A673 (cell line): ENCODE data around the gene APOA4. TPM values are rescaled to one million over a fixed set of nuclear protein-coding genes. Genes with fewer than 3 reads are reported as not detected.

Experiments used
- BruUV-seq: library from RNA; stranded (reverse); fragments of 400-500 nt; replicated peaks from 2 replicates; lab custom pipeline; 2021; lab: Mats Ljungman, UMichigan
- CTCF ChIA-PET: fragments of 300-600 bp; sonication (Branson Sonifier 250); formaldehyde crosslinking; loops from one replicate; lab custom pipeline; 2022; ENCODE audit warnings: antibody characterized with exemption; lab: Charles Lee
- POLR2A ChIA-PET: fragments of 300-600 bp; sonication (Branson Sonifier 250); formaldehyde crosslinking; loops from one replicate; lab custom pipeline; 2022; ENCODE audit warnings: antibody characterized with exemption; ENCODE audit not compliant: low non-redundant PET; lab: Charles Lee
- DNase-seq: peaks from one replicate; pipeline ENCODE4 v3.0.0-alpha.2; 2015; ENCODE audit warnings: low spot score
- H3K27ac ChIP-seq: fragments of 200-600 bp; sonication (generic); 2 replicates; pipeline ENCODE4 v1.5.1; 2016; ENCODE audit warnings: mixed run types, low read depth, mild to moderate bottlenecking, mixed read lengths, antibody characterized with exemption, low read length; ENCODE audit not compliant: poor library complexity, severe bottlenecking
- H3K27me3 ChIP-seq: fragments of 200-600 bp; sonication (generic); replicated peaks from 2 replicates; pipeline ENCODE4 v1.6.1; 2017; ENCODE audit warnings: mixed run types, low read depth, mild to moderate bottlenecking, mixed read lengths, antibody characterized with exemption, low read length; ENCODE audit not compliant: insufficient read depth, poor library complexity
- H3K36me3 ChIP-seq: fragments of 200-600 bp; sonication (generic); 2 replicates; pipeline ENCODE4 v1.6.1; 2016; ENCODE audit warnings: mixed run types, mild to moderate bottlenecking, mixed read lengths, antibody characterized with exemption, low read length; ENCODE audit not compliant: insufficient read depth, poor library complexity, severe bottlenecking
- H3K4me1 ChIP-seq: fragments of 200-600 bp; sonication (generic); 2 replicates; pipeline ENCODE4 v1.6.1; 2017; ENCODE audit warnings: mixed run types, mild to moderate bottlenecking, mixed read lengths, antibody characterized with exemption, low read length; ENCODE audit not compliant: insufficient read depth, poor library complexity, severe bottlenecking
- H3K4me3 ChIP-seq: fragments of 200-600 bp; sonication (generic); 2 replicates; pipeline ENCODE4 v1.5.1; 2016; ENCODE audit warnings: low read depth, mixed run types, mild to moderate bottlenecking, mixed read lengths, low read length; ENCODE audit not compliant: poor library complexity, severe bottlenecking
- H3K9me3 ChIP-seq: fragments of 200-600 bp; sonication (generic); 2 replicates; pipeline ENCODE4 v1.6.1; 2016; ENCODE audit warnings: mixed run types, low read depth, mild to moderate bottlenecking, mixed read lengths, antibody characterized with exemption, low read length; ENCODE audit not compliant: poor library complexity, severe bottlenecking
- EZH2 ChIP-seq: fragments of 200-600 bp; sonication (generic); IDR thresholded peaks from 2 replicates; pipeline ENCODE4 v1.6.1; 2017; ENCODE audit warnings: borderline replicate concordance, low read depth, mild to moderate bottlenecking, mixed read lengths, antibody characterized with exemption, low read length; ENCODE audit not compliant: poor library complexity, severe bottlenecking
- intact Hi-C: fragments of 100-400 bp; cut with micrococcal nuclease; formaldehyde crosslinking; loops from one replicate; pipeline ENCODE4 v1.10.0; 2022; ENCODE audit not compliant: unreplicated experiment
- total RNA-seq: library from RNA; stranded (reverse); gene quantifications from 2 replicates; pipeline ENCODE4 v1.2.3, GENCODE V29; 2021
- TF ChIP-seq, protein P1 (sequence below): fragments of 300-800, 200-600 bp; sonication (generic); conservative IDR thresholded peaks from 2 replicates; pipeline ENCODE4 v1.5.1; 2017; ENCODE audit warnings: low read depth, mild to moderate bottlenecking, antibody characterized with exemption, low read length, moderate library complexity, mixed read lengths

The APOA4 gene
- total RNA-seq, 1 experiment from 2014 or later = not detected

DNA sequence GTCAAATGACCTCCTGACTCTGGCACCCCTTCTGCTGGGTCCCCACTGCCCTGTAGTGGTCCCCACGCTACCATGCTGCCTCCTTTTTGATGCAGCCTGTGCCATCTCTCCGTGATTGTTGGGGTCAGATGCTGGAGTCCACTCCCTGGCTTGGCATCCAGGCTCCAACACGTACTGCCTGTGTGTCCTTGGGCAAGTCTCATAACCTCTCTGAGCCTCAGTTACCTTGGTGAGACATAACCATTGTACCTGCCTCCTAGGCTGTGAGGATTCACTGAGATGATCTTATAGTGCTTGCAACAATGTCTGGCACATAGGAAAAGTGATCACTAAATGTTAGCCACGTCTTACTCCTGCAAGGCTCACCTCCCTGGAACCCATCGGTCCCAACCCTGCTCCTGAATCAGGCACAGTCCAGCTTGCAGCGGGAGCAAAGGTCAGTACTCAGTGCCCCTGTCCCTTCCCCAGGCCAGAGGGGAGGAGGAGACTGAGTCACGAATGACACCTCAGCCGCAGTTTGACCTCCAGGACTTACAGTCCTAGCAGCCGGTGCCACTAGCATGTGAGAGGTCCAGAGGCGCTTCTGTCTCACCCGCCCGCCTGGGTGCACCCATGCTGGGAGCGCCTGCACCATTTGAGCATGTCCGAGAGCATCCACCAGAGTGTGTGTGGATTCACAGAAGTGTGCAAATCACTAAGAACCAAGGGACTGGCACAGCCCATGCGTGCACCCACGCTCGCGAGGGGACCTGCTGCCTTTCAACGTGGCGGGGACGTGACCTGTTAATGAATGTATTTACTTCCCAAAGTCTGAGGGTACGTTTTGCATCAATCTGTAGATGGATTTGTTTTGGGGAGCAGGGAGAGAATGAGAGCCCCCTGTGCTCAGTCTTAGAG is 3.0 kb upstream of the APOA4 start:
- no peak for TF ChIP-seq EZH2
- TF ChIP-seq, protein P1, sequence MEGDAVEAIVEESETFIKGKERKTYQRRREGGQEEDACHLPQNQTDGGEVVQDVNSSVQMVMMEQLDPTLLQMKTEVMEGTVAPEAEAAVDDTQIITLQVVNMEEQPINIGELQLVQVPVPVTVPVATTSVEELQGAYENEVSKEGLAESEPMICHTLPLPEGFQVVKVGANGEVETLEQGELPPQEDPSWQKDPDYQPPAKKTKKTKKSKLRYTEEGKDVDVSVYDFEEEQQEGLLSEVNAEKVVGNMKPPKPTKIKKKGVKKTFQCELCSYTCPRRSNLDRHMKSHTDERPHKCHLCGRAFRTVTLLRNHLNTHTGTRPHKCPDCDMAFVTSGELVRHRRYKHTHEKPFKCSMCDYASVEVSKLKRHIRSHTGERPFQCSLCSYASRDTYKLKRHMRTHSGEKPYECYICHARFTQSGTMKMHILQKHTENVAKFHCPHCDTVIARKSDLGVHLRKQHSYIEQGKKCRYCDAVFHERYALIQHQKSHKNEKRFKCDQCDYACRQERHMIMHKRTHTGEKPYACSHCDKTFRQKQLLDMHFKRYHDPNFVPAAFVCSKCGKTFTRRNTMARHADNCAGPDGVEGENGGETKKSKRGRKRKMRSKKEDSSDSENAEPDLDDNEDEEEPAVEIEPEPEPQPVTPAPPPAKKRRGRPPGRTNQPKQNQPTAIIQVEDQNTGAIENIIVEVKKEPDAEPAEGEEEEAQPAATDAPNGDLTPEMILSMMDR = no peak
- no peak for DNase-seq
- Histone ChIP-seq H3K27ac (no peak overlapping the region), H3K36me3 (no peaks in the 10 kb centered on the region), H3K4me3 (no peak overlapping the region), H3K4me1 (peaks cover 6% of the 10 kb centered on the region), H3K9me3 (no peaks in the 10 kb centered on the region), H3K27me3 (no peaks in the 10 kb centered on the region)
- CTCF ChIA-PET = no interaction called here
- BruUV-seq = no TSS peak
- POLR2A ChIA-PET = no interaction called here
- intact Hi-C loops = no loop called here

DNA sequence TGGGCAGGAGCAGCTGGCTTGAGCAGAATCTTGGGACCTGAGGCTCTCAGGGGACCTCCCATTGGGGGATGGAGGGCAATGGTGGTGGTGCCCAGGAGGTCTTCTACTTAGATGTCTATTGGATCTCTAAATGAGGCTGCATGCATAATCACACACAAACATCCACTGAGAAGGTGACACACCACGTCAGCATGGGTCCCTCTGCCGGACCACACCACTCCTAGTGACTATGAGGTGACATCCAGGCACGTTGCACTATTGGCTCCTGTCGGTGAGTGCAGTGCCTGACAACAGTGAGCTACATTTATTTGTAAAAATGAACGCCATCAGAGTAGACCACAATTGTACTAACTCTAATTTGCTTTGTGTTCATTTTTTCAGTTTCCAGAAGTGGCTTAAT is 2.3 kb upstream of the APOA4 start:
- DNase-seq = no peak
- POLR2A ChIA-PET = no interaction called here
- CTCF ChIA-PET = no interaction called here

DNA sequence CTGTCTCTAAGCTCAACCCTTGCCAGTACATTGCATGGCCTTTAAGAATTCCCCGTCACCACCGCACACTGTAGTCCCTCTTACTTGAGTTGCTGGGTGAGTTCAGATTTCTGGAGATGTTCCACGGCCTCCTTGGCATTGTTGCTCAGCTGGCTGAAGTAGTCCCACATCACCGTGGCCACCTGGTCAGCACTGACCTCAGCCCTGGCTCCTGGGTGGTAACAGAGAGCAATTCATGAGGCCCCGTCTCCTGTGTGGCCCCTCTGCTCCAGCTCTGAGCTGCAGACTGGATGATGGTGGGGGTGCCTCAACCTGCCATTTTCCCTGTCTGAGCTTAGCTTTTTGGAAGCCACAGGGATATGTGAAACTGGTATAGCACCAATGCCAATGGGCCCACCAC is 529 bp downstream of the APOA4 start:
- intact Hi-C loops = no loop called here
- POLR2A ChIA-PET = no interaction called here
- TF ChIP-seq, protein P1 = no peak
- TF ChIP-seq EZH2 = no peak

More for the DNA sequence above, 2.3 kb upstream of the APOA4 start:
- no peaks in the 10 kb centered on the region for H3K27me3 ChIP-seq
- peaks cover 6% of the 10 kb centered on the region for H3K4me1 ChIP-seq
- BruUV-seq = no TSS peak
- TF ChIP-seq EZH2 = no peak
- TF ChIP-seq, protein P1 = no peak
- no peak overlapping the region for H3K27ac ChIP-seq
- intact Hi-C loops = no loop called here
- no peaks in the 10 kb centered on the region for H3K36me3 ChIP-seq
- no peak overlapping the region for H3K4me3 ChIP-seq
- H3K9me3 ChIP-seq = no peaks in the 10 kb centered on the region

More for the DNA sequence above, 529 bp downstream of the APOA4 start:
- H3K27ac ChIP-seq = no peak overlapping the region
- CTCF ChIA-PET = no interaction called here
- no TSS peak for BruUV-seq
- H3K4me1 ChIP-seq = no peaks in the 10 kb centered on the region
- H3K4me3 ChIP-seq = no peak overlapping the region
- H3K27me3 ChIP-seq = no peaks in the 10 kb centered on the region
- no peak for DNase-seq
- H3K9me3 ChIP-seq = no peaks in the 10 kb centered on the region
- H3K36me3 ChIP-seq = no peaks in the 10 kb centered on the region
